GM23248 (cell line): ENCODE data around the gene ATN1.

ENCODE experiments used
- EZH2 ChIP-seq: fragments of 200-600 bp; sonication (generic); IDR thresholded peaks from 2 replicates; pipeline ENCODE4 v1.6.1; 2018; ENCODE audit warnings: antibody characterized with exemption, mild to moderate bottlenecking; ENCODE audit not compliant: insufficient read depth, poor library complexity, severe bottlenecking
- EZH2phosphoT487 ChIP-seq: fragments of 200-600 bp; sonication (generic); IDR thresholded peaks from 2 replicates; pipeline ENCODE4 v1.6.1; 2018; ENCODE audit warnings: antibody characterized with exemption, moderate library complexity, mild to moderate bottlenecking, low read depth; ENCODE audit not compliant: insufficient read depth

- TF ChIP-seq EZH2phosphoT487 (no peak), EZH2 (no peak)
These were observed 33.5 kb downstream of the ATN1 start for GRCh38 chr12:6961278-6961694.
